Inflammatory macrophage treated with lipopolysaccharide for 1 hour (primary cell): Measurements from ENCODE around the gene MAB21L1.

ENCODE experiments used
- DNase-seq, 2 donors: peaks; one replicate each; pipeline ENCODE4 v3.0.0-alpha.2; 2020 to 2022

Gene MAB21L1

GRCh38 chr13:35479038-35479492, 2.6 kb upstream of the MAB21L1 start:
- no peak for DNase-seq

GRCh38 chr13:35478271-35479037, 2.0 kb upstream of the MAB21L1 start:
- DNase-seq = no peak

DNA sequence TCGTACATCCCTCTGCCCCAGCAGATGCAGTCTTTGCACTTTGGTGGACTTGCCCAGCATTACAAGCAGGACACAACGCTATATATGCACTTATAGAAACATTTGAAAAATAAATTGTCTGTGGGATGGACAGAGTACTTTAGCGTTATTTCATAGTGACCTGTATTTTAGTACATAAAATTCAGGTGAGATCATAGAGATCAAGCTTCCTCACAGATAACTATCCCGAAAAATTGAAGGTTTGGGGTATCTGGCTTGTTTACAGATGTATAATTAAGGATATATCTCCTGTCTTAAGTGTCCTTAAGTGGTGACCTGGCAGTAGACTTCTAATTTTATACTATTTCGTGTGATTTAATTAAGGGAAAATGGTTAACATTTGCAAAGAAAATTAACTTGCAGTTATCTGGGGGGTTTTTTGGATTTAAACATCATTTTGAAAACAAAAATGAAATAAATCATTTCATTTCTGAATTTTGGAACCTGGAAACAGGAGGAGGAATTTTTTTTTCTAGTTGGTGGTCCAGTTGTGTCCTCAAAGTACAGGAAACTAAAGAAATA, 977 bp upstream of the MAB21L1 start:
- DNase-seq = no peak

- no peak for DNase-seq
Measured at GRCh38 chr13:35475212-35475959, 1.1 kb downstream of the MAB21L1 start.

DNA sequence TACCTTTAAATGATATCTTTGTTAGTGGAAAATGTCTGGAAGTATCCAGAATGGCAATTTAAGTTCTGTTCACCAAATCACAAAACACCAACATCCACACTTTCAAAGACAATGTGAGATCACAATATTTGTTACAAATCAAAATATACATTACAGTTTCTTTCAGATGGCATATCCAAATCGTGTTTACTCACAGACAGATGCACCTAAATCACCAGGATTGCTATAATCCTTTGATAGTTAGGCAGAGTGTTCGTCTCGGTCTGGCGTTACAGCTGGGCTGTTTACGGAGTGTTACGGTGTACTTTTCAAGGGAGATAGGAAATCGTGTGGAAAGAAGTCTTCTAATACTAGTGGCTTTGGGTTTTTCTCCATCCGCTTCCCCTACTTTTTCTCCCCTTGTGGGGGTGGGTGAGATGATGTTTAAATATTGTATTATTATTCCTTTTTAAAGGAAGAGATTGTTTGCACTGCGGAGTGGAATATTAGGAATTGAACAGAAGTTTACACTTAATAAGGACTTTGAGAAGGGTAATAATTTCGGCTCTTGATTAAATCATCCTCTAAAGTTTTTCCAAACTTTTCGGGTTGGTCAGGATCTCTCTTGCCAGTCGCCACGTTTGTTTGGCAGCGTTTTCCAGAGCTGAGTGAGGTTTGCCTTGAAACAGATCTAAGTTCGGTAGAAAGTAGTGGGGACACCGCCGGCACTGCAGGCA, 1.8 kb downstream of the MAB21L1 start:
- DNase-seq = no peak

DNA sequence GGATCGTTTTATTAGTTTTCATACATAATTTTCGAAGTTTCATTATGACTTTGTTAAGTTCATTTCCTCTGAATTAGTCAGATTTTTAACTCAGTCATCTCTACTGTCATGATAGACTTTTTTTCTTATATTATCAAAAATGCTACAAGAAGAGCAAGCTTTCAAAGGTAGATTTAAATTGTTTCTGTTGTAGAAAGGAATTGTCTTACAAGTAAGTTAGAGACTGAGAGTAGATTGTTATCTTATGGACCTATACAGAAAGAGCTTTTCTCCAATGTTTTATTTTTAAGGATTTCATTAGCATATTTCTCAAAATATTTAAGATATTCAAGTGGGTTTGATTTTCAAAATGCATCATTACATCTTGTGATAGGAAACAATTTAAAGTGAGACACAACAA, 2.7 kb downstream of the MAB21L1 start:
- DNase-seq = no peak

- DNase-seq = no peak
Measured at GRCh38 chr13:35473206-35473775, 3.2 kb downstream of the MAB21L1 start.

DNA sequence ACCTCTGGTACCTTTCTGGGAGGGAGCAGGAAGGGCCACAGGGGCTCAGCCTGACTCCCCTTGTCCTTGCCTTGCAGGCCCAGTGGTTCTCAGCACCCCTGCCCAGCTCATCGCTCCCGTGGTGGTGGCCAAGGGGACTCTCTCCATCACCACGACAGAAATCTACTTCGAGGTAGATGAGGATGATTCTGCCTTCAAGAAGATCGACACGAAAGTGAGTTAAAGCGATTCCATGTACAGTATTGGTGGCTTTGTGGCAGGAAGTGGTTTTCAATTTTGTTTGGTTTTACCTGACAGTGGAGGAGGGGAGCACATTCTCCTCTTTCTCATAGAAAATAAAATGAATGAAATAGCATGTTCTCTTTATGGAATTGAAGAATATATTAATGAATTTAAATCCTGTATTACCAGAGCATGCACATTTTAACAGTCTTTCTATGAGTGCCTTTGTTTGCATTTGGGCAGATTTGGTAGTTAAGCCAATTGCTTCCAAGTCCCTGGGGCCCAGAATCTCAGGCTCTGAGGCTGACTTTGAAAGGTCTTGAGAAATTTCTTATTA, 4.1 kb downstream of the MAB21L1 start:
- no peak for DNase-seq

DNA sequence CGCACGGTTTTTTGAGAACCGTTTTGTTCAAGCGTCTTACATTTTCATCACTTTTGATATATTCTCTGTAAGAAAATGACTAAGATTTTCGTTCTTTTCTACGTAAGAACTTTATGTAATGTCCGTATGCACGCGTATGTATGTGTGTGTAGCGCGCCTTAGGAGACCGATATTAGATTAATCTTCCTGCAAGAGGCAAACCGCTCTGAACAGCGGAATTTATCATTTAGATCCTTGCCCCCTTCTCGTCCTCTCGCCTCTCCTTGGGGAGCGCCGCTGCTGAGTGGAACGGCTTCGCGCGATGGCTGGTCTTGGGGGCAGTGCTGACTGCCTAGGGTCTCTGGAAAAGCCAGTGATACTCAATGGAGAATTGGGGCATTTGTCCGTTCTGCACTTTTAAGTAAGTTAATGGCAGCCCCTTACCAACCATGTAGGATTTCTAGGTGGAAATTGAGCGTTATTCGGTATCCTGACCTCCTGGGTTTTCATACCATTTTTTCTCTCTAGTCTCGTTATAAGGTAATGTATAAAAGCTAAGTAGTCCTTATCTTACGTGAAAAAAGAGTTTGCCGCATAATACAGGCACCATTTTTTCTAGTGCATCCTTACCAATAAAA, 4.7 kb downstream of the MAB21L1 start:
- DNase-seq = no peak

DNA sequence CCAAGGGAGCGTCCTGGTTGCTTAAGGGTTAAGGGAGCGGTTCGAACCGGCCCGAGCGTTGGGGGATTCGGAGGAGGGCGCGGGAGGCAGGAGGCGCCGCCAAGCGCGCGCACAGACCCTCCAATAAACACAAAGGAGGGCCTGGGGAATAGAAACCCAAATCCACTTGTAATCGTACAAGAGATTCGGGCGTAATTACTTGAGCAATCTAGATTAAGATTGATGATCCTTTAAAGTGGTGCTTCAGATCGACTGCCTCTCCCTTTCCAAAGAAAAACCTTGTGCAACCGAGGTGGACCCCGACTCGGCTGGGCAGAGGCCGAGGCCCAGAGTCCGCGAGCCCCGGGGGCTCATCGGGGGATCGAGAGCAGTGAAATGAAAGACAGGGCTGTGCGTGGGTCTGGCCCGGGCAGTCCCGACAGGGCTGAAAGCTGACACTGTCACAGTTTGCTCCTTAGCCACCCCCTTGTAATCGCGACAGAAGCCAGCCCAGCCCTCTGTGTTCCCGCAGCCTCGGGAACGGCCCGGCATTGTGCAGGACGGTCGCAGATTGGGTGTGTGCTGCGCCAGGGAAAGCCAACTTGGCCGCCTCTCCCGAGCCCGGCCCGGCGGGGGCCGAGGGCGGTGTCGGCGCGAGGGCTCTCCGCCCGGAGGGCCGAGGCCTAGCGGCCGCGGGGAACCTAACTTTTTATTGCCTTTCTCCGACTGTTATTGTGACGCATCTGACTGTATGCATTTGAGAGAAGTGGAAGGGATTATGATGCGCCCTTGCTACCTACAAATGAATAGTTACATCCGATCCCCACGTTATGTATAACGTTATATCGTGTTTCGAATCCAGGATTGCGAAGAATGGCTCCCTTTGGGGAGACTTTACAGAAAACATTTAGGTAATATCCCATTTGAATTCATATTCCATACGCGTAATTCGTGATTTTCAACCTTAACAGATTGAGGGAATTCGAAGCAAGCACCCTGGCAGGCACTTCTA, 5.5 kb downstream of the MAB21L1 start:
- no peak for DNase-seq

GRCh38 chr13:35469806-35470525, 6.5 kb downstream of the MAB21L1 start:
- no peak for DNase-seq

GRCh38 chr13:35468195-35468594, 8.3 kb downstream of the MAB21L1 start:
- no peak for DNase-seq

DNA sequence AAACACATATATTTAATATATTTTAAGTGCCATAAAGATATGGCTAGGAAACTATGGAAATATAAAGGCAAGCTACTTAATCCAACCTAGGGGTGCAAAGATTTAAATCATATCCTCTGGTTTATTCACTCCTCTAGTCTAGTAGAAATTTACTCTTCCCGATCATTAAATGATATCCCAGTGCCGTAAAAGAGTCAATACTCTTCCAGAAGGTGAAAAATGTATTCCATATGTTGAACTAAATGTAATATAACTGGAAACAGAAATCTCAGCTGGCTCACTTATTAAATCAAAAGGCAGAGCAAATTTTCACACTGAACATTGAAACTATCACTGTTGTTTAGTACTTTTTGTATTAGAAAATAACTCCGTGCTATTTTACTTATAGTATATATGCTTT, 11.1 kb downstream of the MAB21L1 start:
- DNase-seq = no peak

GRCh38 chr13:35460061-35460460, 16.4 kb downstream of the MAB21L1 start:
- DNase-seq = no peak

DNA sequence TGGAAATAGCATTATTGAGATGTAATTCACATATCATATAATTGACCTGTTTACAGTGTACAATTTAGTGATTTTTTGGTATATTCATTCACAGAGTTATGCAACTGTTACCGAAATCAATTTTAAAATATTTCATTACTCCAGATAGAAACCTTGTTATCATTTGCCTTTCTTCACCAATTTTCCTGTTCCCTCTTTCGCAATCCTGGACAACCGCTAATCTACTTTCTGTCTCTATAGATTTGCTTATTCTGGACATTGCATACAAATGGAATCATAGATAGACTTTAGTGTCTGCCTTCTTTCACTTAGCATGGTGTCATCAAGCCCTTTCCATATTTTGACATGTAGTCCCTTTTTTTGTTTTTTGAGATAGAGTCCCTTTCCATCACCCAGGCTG, 19.2 kb downstream of the MAB21L1 start:
- DNase-seq = no peak

GRCh38 chr13:35455022-35455421, 21.5 kb downstream of the MAB21L1 start:
- no peak for DNase-seq

- no peak for DNase-seq
Measured at GRCh38 chr13:35449821-35450220, 26.7 kb downstream of the MAB21L1 start.

DNA sequence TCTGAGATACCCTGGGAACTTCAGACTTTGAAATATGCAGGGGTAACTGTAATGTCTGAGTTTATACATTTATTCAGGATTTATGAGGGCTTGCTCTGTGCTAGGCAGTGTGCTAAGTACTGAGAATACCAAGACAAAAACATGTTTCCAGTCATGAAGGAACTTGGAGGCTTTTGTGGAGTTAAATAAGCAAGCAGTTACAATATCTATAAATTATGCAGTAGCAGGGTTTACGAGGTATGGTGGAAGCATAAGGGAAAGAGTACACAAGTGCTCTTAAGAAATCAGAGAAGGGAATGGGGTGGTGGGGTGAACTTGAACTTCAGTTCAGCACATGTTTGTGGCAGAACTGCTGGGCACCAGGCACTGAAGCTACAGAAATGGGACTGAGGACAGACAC, 28.0 kb downstream of the MAB21L1 start:
- DNase-seq = no peak
